ENCODE data around the gene TTC12.

- no peak for TF ChIP-seq CTCF (IDR thresholded peaks at IDR 0.05)
- no peak for TF ChIP-seq POLR2AphosphoS5 (IDR thresholded peaks at IDR 0.05)
- no peak for TF ChIP-seq POLR2A (IDR thresholded peaks at IDR 0.05)
- TF ChIP-seq EP300 (IDR thresholded peaks at IDR 0.05): no peak
Observed at GRCh38 chr11:113270080-113270479, 44.3 kb upstream of the TTC12 start.
